Lower lobe of right lung (tissue), 2 donors: ENCODE data around the gene ZNF205. TPM values are rescaled to one million over a fixed set of nuclear protein-coding genes. Genes with fewer than 3 reads are reported as not detected.

Source experiments
- ATAC-seq, 2 donors: fragments of 200-7000 bp; cut with Tn5 transposase; one replicate each; pipeline ENCODE4 v1.9.1; 2020 to 2022; ENCODE audit warnings: mild to moderate bottlenecking in 2 of 2, moderate library complexity in 2 of 2
- DNase-seq: peaks from one replicate; pipeline ENCODE4 v3.0.0-alpha.2; 2020
- H3K27ac ChIP-seq: fragments of 200-600 bp; one replicate; pipeline ENCODE4 v1.8.0; 2022
- H3K27me3 ChIP-seq: fragments of 200-600 bp; one replicate; pipeline ENCODE4 v1.8.0; 2022; ENCODE audit warnings: low read depth
- H3K36me3 ChIP-seq: fragments of 200-600 bp; one replicate; pipeline ENCODE4 v1.8.0; 2022; ENCODE audit warnings: mild to moderate bottlenecking
- H3K4me1 ChIP-seq: fragments of 200-600 bp; one replicate; pipeline ENCODE4 v1.8.0; 2022
- H3K4me3 ChIP-seq: fragments of 200-600 bp; one replicate; pipeline ENCODE4 v1.8.0; 2022; ENCODE audit warnings: mild to moderate bottlenecking
- H3K9me3 ChIP-seq: fragments of 200-600 bp; one replicate; pipeline ENCODE4 v1.8.0; 2022
- intact Hi-C: fragments of 100-400 bp; cut with DNase I; formaldehyde crosslinking; loops from one replicate; pipeline ENCODE4 v1.11.0; 2022
- total RNA-seq: library from RNA; stranded (reverse); fragmentation: NEBNext Ultra II Directional; extraction: Animal tissue kit (Norgen Biotek cat#: 25700); gene quantifications from one replicate; pipeline ENCODE4 v1.2.1, GENCODE V29; 2021
- TF ChIP-seq, protein P1 (sequence below): fragments of 200-600 bp; IDR thresholded peaks from one replicate; pipeline ENCODE4 v1.8.0; 2022; ENCODE audit warnings: antibody characterized with exemption, mild to moderate bottlenecking
- donor health status: DM: no; HTN: yes; CAD: no; lungs with severe emphysema.

The ZNF205 gene
- total RNA-seq, 1 donor from 2014 or later = 11.9 TPM

DNA sequence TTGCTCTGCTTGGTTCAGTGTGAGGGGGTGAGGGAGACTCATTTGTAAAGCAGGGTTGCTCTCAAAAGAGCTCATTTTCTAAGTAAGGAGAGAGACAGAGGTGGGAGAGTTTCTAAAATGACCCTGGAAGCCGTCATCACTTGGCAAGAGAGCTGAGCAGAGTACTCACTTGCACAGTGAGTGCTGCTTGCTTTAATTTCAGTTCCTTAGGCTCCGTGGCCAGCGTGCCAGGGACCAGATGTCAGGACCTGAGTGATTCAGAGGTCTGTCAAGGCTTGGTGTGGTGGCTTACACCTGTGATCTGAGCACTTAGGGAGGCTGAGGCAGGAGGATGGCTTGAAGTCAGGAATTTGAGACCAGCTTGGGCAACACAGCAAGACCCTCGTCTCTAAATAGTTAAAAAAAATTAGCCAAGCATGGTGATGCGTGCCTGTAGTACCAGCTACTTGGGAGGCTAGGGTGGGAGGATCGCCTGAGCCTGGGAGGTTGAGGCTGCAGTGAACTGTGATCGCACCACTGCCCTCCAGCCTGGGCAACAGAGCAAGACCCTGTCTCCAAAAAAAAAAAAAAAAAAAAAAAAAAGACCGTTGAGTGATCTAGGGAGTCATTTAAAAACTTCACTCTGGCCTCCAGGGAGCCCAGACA lies 10.7 kb downstream of the ZNF205 start:
- intact Hi-C loops = no loop called here

DNA sequence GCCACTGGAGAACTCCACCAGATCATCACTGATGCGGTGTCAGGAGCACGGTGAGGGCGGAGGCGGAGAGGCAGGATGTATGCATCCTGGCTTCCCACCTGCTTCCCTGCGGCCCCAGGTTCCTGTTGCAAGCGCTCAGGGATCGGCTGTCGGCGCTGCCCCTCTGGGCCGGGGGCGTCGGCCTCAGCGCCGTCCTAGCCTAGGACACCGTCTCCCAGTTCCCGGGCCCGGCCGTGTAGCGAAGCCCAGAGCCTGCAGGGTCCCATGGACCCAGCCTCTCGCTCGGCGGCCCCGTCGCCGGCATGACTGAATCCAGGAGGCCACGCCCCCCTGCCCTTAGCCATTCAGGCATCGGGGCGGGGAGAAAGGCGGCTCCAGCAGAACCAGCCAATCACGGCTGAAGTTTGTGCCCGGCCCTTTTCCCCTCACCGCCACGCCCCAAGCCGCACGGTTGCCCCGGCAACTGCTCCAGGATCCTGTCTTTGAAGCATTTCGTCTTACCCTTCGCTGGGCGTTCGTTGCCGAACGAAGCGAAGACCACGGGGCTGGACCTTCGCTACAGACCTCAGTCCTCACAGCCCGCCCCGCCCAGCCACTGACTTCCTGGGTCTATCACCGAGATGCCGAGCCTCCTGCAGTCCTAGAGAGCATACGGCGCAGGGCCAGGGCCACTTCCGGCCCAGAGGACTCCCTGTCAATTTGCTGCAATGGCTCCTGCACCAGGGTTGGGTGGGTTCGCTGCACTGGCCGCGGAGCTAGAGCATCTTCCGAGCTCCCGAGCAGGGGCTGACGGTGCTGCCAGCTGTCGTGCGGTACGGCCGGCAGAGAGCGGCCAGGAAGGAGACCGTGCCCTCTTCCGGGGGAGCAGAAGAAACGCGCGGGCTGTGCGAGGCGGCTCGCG lies 11.8 kb downstream of the ZNF205 start:
- Histone ChIP-seq H3K27ac (peak overlapping the region; percentile 81), H3K4me1 (peaks cover 31% of the 10 kb centered on the region), H3K4me3 (peak overlapping the region; percentile 73), H3K27me3 (no peaks in the 10 kb centered on the region), H3K9me3 (no peaks in the 10 kb centered on the region), H3K36me3 (peaks cover 18% of the 10 kb centered on the region)
- TF ChIP-seq, protein P1, sequence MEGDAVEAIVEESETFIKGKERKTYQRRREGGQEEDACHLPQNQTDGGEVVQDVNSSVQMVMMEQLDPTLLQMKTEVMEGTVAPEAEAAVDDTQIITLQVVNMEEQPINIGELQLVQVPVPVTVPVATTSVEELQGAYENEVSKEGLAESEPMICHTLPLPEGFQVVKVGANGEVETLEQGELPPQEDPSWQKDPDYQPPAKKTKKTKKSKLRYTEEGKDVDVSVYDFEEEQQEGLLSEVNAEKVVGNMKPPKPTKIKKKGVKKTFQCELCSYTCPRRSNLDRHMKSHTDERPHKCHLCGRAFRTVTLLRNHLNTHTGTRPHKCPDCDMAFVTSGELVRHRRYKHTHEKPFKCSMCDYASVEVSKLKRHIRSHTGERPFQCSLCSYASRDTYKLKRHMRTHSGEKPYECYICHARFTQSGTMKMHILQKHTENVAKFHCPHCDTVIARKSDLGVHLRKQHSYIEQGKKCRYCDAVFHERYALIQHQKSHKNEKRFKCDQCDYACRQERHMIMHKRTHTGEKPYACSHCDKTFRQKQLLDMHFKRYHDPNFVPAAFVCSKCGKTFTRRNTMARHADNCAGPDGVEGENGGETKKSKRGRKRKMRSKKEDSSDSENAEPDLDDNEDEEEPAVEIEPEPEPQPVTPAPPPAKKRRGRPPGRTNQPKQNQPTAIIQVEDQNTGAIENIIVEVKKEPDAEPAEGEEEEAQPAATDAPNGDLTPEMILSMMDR = no peak
- DNase-seq (peak; percentile 98), ATAC-seq (peak; percentile 96 to 99)
- intact Hi-C loops = no loop called here

More for the DNA sequence above, 10.7 kb downstream of the ZNF205 start:
- Histone ChIP-seq H3K27me3 (no peaks in the 10 kb centered on the region), H3K36me3 (peaks cover 30% of the 10 kb centered on the region), H3K27ac (no peak overlapping the region), H3K4me1 (peaks cover 20% of the 10 kb centered on the region), H3K4me3 (no peak overlapping the region), H3K9me3 (no peaks in the 10 kb centered on the region)
- ATAC-seq = no peak
- TF ChIP-seq, protein P1 = no peak
- no peak for DNase-seq

DNA sequence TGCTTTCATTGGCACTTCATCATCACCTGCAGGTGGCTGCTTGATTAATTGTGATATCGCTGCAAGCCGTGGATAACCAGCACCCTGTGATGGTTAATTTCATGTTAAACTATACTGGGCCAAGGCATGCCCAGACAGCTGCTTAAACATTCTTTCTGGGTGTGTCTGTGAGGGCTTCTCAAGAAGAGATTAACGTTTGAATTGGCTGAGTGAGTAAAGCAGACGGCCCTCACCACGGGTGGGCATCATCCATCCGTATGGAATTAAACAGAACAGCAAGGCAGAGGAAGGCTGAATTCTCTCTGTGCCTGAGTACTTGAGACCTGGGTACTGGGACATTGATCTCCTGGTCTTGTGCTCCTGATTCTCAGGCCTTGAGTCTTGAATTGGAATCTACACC lies 15.4 kb downstream of the ZNF205 start:
- TF ChIP-seq, protein P1 = no peak
- no peak overlapping the region for H3K27ac ChIP-seq
- peaks cover 13% of the 10 kb centered on the region for H3K36me3 ChIP-seq
- H3K4me3 ChIP-seq = no peak overlapping the region
- peaks cover 47% of the 10 kb centered on the region for H3K4me1 ChIP-seq
- ATAC-seq = no peak
- H3K9me3 ChIP-seq = no peaks in the 10 kb centered on the region
- intact Hi-C loops = no loop called here
- no peaks in the 10 kb centered on the region for H3K27me3 ChIP-seq
- no peak for DNase-seq

DNA sequence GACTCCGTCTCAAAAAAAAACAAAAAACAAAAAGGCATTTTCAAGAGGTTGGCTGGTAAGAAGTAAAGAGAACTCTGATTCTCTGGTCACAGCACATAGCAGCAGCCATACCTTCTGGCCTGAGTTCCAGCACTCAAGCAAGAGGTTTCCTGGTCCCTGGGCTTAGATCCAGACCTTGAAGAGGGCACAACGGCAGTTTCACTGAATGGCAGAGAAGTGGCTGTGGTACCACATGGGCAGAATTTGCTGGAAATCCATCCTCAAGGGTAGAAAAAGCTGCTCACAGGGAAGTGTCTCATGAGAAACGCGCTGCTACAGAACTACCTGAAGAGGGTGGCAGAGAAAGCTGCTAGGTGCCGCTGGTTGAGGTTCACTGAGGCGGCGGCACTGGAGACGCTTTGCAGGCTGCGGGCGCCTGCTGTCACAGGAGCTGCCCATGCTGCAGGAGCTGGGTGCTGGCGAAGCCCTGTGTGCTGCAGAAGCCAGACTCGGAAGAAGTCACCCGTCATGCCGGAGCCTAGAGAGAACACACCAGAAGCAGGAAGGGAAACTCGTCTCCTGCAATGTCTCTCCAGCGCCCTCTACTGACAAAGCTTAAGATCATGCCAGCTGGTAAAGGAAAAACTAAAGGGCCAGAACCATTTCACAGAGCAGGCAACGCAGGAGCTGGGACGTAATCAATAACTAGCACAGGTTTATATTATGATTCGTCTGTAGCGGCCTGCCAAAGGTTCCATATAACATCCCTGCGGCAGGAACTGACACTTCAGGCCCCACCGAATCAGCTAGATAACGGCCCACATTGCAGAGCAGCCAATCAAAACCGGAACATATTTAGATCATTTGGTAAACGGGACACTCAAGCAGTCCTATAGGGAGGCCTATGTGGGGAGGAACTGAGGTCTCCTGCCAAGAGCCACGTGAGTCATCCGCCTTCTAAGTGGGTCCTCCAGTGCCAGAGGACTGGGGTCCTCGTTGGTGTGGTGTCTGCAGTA lies 17.0 kb downstream of the ZNF205 start:
- TF ChIP-seq, protein P1 = peak; percentile 90
- intact Hi-C loops = no loop called here
- Histone ChIP-seq H3K9me3 (no peaks in the 10 kb centered on the region), H3K27me3 (no peaks in the 10 kb centered on the region), H3K4me1 (peaks cover 52% of the 10 kb centered on the region), H3K27ac (peak overlapping the region; percentile 81), H3K4me3 (peak overlapping the region; percentile 65), H3K36me3 (peaks cover 13% of the 10 kb centered on the region)
- DNase-seq = peak; percentile 78
- ATAC-seq = peak; percentile 83 to 89
